ENCODE results near the gene RIPOR3. TPM values are rescaled to one million over a fixed set of nuclear protein-coding genes. Genes with fewer than 3 reads are reported as not detected.

RIPOR3 gene
- total RNA-seq, 1 experiment from 2014 or later = 0.46 TPM

GRCh38 chr20:50610212-50610718 is 81.1 kb downstream of the RIPOR3 start:
- H3K4me1 Mint-ChIP-seq = peaks cover 10 to 16% of the 10 kb centered on the region in 2 experiments
- no peaks in the 10 kb centered on the region; the same call in 1 of the 2 replicates for H3K27me3 Mint-ChIP-seq (ENCODE audit: low read depth)
- Histone ChIP-seq H3K4me2 (ENCODE audit: insufficient read depth, insufficient read length, low read length) (no peak overlapping the region), H3K27ac (ENCODE audit: insufficient read length, low read depth, low read length) (no peak overlapping the region), H4K5ac (ENCODE audit: insufficient read length, low read depth, low read length) (no peak overlapping the region), H3K23me2 (ENCODE audit: insufficient read length, low read depth, low read length, poor library complexity, severe bottlenecking) (no peaks in the 10 kb centered on the region), H2BK120ac (ENCODE audit: low read depth, low read length, poor library complexity, severe bottlenecking) (no peak overlapping the region), H3K23ac (ENCODE audit: insufficient read length, low read depth, low read length) (no peak overlapping the region), H2BK5ac (ENCODE audit: insufficient read length, low read length) (no peak overlapping the region), H4K8ac (replicated peaks; ENCODE audit: insufficient read length, low read depth, low read length) (no peak overlapping the region), H2BK15ac (ENCODE audit: low read depth, low read length) (no peak overlapping the region), H2AK5ac (ENCODE audit: insufficient read length, low read length) (no peak overlapping the region), H3K79me1 (ENCODE audit: insufficient read depth, low read depth, low read length, poor library complexity, severe bottlenecking) (no peaks in the 10 kb centered on the region), H3K4me1 (ENCODE audit: insufficient read depth, low read length) (no peaks in the 10 kb centered on the region; the same call in 1 of the 2 replicates), H3K14ac (ENCODE audit: insufficient read depth, low read length) (no peak overlapping the region), H2BK20ac (ENCODE audit: low read depth, low read length, poor library complexity, severe bottlenecking) (no peak overlapping the region), H3K4ac (ENCODE audit: low read depth, low read length) (no peak overlapping the region), H2AFZ (ENCODE audit: low read length) (no peak overlapping the region), H4K91ac (ENCODE audit: insufficient read length, low read depth, low read length) (no peak overlapping the region), H3K9me3 (ENCODE audit: control insufficient read depth, low read depth, low read length) (no peaks in the 10 kb centered on the region), H2BK12ac (ENCODE audit: insufficient read length, low read depth, low read length) (no peak overlapping the region), H3K9ac (ENCODE audit: extremely low read depth, insufficient read length, low read length) (no peak overlapping the region), H3K18ac (ENCODE audit: insufficient read length, low read depth, low read length) (no peak overlapping the region), H3T11ph (ENCODE audit: low read length) (no peak overlapping the region), H3K56ac (ENCODE audit: insufficient read length, low read depth, low read length) (no peak overlapping the region), H3K27me3 (ENCODE audit: insufficient read depth, low read length) (no peaks in the 10 kb centered on the region), H4K20me1 (ENCODE audit: control insufficient read depth, insufficient read depth, insufficient read length) (no peaks in the 10 kb centered on the region), H3K79me2 (ENCODE audit: insufficient read depth, low read length) (no peaks in the 10 kb centered on the region)
- no peak overlapping the region for H3K27ac Mint-ChIP-seq
- DNase-seq = no peak
- H3K4me3 Mint-ChIP-seq = no peak overlapping the region
- no CpG with 5 or more reads among the region's 4 CpGs for WGBS (ENCODE audit: extremely low coverage, insufficient read length, low lambda C conversion rate)
- H3K36me3 Mint-ChIP-seq (ENCODE audit: insufficient read depth in 1 of 3, low read depth in 3 of 3) = no peaks in the 10 kb centered on the region
- no peaks in the 10 kb centered on the region for H3K9me3 Mint-ChIP-seq
- TF ChIP-seq, protein P1, sequence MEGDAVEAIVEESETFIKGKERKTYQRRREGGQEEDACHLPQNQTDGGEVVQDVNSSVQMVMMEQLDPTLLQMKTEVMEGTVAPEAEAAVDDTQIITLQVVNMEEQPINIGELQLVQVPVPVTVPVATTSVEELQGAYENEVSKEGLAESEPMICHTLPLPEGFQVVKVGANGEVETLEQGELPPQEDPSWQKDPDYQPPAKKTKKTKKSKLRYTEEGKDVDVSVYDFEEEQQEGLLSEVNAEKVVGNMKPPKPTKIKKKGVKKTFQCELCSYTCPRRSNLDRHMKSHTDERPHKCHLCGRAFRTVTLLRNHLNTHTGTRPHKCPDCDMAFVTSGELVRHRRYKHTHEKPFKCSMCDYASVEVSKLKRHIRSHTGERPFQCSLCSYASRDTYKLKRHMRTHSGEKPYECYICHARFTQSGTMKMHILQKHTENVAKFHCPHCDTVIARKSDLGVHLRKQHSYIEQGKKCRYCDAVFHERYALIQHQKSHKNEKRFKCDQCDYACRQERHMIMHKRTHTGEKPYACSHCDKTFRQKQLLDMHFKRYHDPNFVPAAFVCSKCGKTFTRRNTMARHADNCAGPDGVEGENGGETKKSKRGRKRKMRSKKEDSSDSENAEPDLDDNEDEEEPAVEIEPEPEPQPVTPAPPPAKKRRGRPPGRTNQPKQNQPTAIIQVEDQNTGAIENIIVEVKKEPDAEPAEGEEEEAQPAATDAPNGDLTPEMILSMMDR (conservative IDR thresholded peaks at IDR 0.05) = no peak
